ENCODE results near the gene PLVAP. TPM values are rescaled to one million over a fixed set of nuclear protein-coding genes. Genes with fewer than 3 reads are reported as not detected.

Gene PLVAP
- total RNA-seq, 1 donor from 2014 or later, result 1.5 TPM

DNA sequence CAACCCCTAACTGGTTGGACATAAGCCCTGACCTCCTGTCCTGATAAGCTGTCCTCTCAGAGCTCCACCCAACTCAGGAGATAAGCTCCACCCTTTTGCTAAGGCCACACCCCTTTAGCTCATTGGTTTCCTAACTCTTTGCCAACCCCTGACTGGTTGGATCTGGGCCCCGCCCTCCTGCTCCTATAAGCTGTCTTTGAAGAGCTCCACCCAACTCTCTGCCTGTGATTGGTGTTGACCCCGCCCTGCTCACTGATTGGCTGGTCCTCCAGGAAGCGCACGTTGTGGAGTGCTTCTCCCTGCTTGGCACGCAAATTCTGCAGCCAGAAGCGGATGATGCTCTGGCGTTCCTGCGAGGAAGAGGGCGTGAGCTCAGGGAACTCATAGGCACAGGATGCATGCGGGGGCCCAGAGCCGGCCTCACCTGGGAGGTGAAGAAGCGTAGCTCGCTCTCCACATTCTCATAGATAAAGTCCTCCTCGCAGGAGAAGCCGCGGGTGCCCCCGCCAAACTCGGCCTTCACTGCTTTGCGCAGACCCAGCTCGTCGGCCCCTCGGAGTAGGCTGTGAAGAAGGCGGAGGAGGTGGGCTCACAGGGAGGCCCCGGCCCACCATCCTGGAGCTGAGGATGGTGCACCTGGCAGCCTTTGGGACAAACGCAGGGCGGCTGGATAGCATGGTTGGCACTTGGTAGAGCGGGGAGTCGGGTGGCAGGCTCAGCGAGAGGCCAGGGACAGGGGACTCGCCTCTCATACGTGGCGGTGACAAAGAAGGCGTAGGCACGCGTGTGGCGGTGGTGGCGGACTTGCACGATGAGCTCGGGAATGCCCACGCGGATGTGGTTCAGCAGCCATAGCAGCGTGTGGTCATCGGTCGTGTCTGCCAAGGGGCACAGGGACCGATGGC is 44.2 kb downstream of the PLVAP start:
- H3K4me3 ChIP-seq (ENCODE audit: low read depth, low read length), result no peak overlapping the region
- TF ChIP-seq, protein P1, sequence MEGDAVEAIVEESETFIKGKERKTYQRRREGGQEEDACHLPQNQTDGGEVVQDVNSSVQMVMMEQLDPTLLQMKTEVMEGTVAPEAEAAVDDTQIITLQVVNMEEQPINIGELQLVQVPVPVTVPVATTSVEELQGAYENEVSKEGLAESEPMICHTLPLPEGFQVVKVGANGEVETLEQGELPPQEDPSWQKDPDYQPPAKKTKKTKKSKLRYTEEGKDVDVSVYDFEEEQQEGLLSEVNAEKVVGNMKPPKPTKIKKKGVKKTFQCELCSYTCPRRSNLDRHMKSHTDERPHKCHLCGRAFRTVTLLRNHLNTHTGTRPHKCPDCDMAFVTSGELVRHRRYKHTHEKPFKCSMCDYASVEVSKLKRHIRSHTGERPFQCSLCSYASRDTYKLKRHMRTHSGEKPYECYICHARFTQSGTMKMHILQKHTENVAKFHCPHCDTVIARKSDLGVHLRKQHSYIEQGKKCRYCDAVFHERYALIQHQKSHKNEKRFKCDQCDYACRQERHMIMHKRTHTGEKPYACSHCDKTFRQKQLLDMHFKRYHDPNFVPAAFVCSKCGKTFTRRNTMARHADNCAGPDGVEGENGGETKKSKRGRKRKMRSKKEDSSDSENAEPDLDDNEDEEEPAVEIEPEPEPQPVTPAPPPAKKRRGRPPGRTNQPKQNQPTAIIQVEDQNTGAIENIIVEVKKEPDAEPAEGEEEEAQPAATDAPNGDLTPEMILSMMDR (IDR thresholded peaks at IDR 0.05; ENCODE audit: insufficient read depth, low read length, poor library complexity, severe bottlenecking), result no peak
- H3K27me3 ChIP-seq (ENCODE audit: control insufficient read depth, insufficient read depth, low read length), result peaks cover 11% of the 10 kb centered on the region
- peaks cover 1% of the 10 kb centered on the region for H3K36me3 ChIP-seq (ENCODE audit: control insufficient read depth, insufficient read depth, low read length)
- no peak for DNase-seq (ENCODE audit: low read depth)

DNA sequence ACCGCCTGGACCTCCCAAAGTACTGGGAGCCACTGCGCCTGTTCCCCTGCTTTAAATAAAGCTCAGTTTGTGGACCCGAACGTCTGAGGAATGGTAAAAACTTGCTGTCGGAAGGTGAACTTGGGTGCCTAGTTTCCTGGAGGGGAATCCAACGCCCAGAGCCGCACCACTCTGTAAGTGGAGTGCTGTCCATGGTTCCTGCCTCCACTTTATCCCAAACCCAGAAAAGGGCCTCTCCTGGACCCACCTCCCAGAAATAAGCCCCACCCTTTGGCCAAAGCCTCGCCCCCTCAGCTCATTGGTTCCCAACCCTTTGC is 44.8 kb downstream of the PLVAP start:
- Histone ChIP-seq H3K36me3 (ENCODE audit: control insufficient read depth, insufficient read depth, low read length) (peaks cover 1% of the 10 kb centered on the region), H3K27me3 (ENCODE audit: control insufficient read depth, insufficient read depth, low read length) (peaks cover 11% of the 10 kb centered on the region), H3K4me3 (ENCODE audit: low read depth, low read length) (no peak overlapping the region)
- TF ChIP-seq, protein P1 (IDR thresholded peaks at IDR 0.05; ENCODE audit: insufficient read depth, low read length, poor library complexity, severe bottlenecking), result no peak
- no peak for DNase-seq (ENCODE audit: low read depth)

- Histone ChIP-seq H3K27me3 (ENCODE audit: control insufficient read depth, insufficient read depth, low read length) (peaks cover 11% of the 10 kb centered on the region), H3K4me3 (ENCODE audit: low read depth, low read length) (no peak overlapping the region), H3K36me3 (ENCODE audit: control insufficient read depth, insufficient read depth, low read length) (peaks cover 1% of the 10 kb centered on the region)
- TF ChIP-seq, protein P1 (IDR thresholded peaks at IDR 0.05; ENCODE audit: insufficient read depth, low read length, poor library complexity, severe bottlenecking), result no peak
- no peak for DNase-seq (ENCODE audit: low read depth)
Observed at GRCh38 chr19:17331045-17331558, 46.0 kb downstream of the PLVAP start.

- H3K4me3 ChIP-seq (ENCODE audit: low read depth, low read length), result no peak overlapping the region
- DNase-seq (ENCODE audit: low read depth), result no peak
- TF ChIP-seq, protein P1 (IDR thresholded peaks at IDR 0.05; ENCODE audit: insufficient read depth, low read length, poor library complexity, severe bottlenecking), result no peak
- H3K27me3 ChIP-seq (ENCODE audit: control insufficient read depth, insufficient read depth, low read length), result peaks cover 11% of the 10 kb centered on the region
- peaks cover 1% of the 10 kb centered on the region for H3K36me3 ChIP-seq (ENCODE audit: control insufficient read depth, insufficient read depth, low read length)
Observed at GRCh38 chr19:17330262-17331044, 46.7 kb downstream of the PLVAP start.

DNA sequence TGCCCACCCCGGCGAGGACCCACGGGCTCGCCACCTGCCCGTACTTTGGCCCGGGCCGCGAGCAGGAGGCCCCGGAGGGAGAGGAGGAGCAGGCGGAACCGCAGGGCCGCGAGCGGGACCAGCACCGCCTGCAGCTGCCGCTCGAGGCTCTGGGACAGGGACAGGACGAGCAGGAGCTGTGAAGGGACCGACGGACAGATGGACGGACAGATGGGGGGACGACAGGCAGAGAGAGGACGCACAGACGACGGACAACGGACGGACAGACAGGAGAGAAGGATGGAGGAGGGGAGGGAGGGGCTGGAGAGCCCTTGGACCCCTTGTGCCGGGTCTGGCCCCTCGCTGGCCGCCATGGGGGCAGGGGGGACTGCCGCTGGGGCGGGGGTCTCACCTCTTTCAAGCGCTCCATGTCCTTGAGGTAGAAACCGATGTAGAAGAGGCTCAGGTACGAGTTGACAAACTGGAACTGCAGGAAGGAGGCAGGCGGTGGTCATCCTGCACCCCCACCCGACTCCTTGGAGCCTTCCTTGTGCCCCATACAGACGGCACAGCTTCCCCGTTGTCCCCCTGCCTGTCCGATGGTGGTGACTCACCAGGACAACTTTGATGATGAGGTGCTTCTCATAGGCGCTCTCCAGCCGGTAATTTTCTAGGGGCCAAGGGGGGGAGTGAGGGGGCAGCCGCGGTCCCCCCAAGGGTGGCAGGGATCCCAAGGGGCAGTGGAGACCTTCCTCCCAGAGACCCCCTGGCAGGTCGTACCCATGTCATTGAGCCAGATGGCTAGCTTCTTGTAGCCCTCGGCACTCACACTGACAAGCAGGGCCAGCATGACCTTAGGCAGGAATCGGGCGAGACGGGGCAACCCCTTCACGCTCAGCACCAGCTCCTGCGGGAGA is 47.5 kb downstream of the PLVAP start:
- Histone ChIP-seq H3K4me3 (ENCODE audit: low read depth, low read length) (no peak overlapping the region), H3K27me3 (ENCODE audit: control insufficient read depth, insufficient read depth, low read length) (peaks cover 11% of the 10 kb centered on the region), H3K36me3 (ENCODE audit: control insufficient read depth, insufficient read depth, low read length) (peaks cover 1% of the 10 kb centered on the region)
- TF ChIP-seq, protein P1 (IDR thresholded peaks at IDR 0.05; ENCODE audit: insufficient read depth, low read length, poor library complexity, severe bottlenecking), result no peak
- no peak for DNase-seq (ENCODE audit: low read depth)

All from kidney epithelial cell (primary cell).